Cerebellar cortex (tissue), 1 donor: ENCODE data around the gene PUS10.

Experiments
- DNase-seq: peaks from one replicate; pipeline ENCODE4 v3.0.0-alpha.2; 2015; ENCODE audit warnings: low spot score

PUS10 gene

DNA sequence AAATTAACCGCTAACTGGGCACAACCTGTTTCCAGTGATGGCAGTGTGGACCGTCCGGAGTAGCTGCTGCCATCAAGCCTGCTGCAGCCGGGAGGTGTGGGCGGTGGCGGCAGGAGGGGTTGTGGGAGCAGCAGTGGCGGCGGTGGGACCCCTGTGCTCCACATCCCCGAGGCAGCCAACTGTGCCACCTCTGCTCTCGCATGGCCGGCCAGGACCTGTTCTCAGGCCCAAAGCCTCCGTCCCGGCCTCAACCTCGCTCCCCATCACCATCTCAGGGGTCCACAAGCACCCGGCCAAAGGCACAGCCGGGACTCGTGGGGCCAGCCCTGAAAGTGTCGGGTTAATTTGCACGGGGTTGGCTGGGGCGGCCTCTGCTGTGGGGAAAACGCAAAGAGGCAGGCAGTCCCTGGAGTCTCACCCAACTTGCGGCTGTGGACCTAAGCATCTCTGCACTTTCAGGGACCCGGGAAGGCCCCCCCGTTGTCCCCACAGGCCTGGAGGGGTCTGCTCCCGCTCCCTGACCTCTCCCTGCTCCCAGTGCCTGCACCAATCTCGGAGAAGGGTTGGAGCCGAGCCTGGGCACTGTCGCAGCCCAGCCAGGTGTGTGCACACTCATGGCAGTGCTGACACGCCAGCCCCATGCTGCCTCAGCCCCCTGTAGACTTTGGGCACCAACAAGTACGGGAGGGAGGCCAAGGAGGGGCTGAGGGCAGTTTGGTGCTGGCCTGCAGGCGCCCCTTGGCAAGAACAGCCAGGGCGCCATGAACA is 45.0 kb downstream of the PUS10 start:
- DNase-seq: no peak

DNA sequence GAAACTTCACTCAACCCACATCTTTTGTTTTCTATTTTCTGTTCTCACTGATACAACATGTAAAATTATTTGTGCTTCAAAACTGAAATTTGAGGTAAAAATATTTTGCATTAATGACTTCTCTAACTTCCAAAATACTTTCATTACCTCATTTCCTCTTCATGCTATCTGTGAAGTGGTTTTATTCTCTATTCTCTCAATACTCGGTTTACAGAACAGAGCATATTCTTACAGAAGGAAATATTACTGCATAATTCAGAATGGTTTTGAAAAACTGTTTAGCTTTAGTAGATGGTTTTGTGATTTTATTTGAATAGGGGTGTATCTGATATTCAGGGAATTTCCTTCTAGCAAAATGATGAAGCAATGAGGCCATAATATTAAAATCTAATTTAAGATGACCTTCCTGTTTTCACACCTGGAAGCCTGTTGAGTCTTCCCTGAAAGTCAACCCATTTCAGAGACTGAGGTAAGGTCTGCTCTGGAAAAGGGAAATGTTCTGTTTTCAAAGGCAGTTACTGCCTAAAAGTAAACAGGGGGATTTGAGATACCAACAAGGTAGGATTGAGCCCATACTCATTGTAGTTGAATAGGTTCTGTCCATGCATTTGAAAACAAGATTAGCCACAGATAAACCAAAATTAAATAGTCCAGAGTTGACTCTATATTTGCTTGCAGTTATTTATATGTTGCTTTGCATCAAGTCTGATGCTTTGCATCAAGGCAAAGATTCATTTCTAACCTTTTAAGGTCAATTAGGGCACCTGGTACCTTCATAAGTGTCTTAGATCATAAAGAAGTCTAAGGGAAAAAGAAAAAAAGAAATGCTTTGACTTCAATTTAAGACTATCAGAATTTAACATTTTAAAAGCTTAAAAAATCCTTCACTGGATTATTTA is 51.3 kb downstream of the PUS10 start:
- DNase-seq: no peak

DNA sequence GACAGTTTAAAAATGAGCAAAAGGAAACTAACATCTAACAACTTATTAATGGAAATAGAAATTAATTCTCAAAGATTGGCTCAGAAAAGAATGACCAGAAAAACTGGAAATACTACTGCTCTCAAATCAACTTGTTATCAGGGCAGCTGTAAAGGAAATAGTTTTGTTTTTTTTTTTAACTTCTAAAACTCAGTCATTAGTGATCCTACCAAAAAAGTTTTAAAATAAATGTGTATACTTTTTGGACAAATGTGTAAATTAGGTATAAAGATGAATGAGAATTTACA is 52.6 kb downstream of the PUS10 start:
- DNase-seq: no peak

DNA sequence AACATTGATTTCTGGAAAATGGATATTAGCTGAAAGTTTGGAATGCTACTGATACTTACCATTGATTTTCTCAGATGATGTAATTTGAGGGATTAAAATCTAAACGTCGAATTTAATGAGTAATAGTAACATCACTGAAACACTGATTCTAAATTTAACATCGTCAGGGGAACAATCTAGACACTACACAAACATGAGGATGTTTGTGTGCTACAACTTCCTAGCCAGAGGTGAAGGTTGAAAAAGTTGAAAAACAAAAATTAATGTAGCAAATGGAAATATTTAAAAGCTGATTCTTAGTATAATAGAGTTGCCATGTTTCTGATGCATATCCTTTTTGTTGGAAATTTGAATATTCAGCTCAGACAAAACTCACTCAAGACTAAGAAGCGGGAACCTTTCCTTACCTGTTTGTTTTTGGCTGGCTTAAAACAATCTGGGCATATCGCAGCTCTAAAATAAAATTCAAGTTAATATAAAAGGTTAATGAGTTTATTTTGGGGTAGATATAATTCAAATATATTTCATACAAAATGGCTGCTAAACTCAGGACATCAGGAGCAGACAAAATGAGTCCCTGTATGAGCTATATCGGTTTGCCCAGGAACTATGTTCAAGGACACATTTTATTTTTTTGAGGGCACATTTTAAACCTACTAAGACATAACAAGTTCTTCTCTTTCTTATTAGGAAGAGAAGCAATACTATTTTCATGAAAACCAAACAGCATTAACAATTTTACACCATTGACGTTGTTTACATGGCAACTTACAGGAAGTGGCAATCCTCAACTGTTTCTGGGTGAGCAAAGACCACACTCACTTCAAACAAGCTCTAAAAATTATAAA is 53.2 kb downstream of the PUS10 start:
- no peak for DNase-seq

DNA sequence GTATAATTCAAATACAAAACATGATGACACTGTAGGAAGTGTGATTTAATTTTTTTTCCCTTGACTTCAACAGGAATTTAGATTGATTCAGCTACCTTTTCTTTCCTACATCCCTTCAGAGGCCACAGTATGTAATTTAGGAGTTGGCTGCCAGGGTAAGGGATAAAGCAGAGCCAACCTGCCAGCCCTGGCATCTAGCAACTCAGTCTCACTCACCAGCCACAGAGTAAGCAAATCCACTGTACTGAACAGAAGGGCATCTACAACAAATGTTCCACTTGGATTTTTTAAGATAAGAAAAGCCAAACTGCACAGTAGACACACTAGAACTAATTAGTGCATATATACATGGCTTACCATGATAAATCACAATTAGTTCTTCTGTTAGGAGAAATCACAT is 54.9 kb downstream of the PUS10 start:
- DNase-seq: peak; percentile 81

DNA sequence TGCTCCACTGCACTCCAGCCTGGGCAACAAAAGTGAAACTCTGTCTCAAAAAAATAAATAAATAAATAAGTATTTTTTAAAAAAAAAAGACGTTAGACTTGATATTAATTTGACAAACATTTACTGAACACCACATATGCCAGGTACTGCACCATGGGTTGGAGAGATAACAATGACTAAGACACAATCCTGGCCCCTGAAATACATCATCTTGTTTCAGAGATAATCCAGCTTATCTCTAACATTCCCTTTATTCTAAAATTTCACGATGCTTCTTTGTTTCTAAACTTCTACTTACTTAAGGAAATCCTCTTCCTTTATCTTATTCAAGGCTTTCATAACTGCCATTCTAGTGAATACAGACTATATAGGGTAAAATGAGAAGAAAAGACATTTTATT is 55.5 kb downstream of the PUS10 start:
- no peak for DNase-seq

DNA sequence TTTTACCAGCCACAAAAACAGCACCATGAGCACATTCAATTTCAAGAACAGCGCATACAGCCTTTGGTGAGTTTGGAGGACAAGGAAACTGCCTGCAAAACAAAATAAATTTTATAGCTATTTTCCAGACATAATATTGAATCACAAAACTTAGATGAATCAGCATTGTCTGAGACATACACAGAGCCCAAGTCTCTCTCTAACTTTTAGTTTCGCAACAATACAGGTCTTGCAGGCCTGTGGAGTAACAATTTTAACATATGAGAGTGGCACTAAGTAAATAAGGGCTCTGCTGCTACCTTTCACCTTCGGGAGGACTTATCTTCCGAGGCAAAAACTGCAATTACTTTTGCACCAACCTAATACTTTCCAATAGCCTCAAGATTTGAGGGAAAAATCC is 56.6 kb downstream of the PUS10 start:
- DNase-seq: no peak

DNA sequence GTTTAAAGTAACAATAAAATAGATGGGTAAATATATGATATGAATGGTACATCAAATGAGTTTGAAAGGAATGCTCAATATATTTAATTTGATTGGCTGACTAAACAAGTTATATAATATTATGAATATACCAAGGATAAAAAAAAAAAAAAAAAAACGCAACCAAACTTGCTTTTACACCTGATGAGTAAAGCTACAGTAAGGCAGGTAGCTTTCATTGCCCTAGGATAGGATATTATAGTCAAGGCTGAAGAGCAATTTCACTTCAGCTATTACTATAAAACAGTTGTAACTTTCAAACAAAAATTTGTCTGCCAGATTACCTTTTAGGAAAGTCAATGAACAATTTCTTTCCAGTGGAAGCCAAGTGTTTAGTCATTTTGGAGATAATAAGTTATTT is 57.3 kb downstream of the PUS10 start:
- DNase-seq: no peak

DNA sequence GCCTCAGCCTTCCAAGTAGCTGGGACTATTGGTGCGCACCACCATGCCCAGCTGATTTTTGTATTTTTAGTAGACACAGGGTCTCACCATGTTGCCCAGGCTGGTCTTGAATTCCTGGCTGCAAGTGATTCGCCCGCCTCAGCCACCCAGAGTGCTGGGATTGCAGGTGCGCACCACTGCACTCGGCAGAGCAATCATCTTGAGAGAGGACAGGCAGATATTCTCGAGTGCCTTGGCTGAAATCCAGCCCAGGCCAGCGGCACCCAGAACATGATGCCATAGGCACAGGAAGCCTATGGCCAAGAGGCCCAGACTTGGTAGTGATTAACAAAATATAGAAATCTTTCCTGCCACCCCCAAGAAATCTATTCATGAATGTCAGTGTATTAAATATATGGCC is 58.6 kb downstream of the PUS10 start:
- no peak for DNase-seq

DNA sequence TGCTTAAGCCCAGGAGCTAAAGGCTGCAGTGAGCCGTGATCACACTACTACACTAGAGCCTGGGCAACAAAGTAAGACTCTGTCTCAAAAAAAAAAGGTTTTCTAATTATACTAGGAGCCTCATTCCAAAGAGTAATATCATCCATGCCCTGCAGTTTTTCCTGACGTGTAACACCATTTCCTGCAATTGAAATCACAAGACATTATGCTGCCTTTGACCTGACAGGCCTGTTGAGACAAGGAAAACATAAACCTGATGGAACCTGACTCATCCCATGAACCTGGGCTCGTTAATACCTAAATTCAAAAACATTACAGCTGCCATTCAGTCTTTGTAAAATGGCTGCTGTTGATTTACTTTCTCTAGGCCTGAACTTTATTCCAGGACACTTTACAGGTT is 59.3 kb downstream of the PUS10 start:
- no peak for DNase-seq

DNA sequence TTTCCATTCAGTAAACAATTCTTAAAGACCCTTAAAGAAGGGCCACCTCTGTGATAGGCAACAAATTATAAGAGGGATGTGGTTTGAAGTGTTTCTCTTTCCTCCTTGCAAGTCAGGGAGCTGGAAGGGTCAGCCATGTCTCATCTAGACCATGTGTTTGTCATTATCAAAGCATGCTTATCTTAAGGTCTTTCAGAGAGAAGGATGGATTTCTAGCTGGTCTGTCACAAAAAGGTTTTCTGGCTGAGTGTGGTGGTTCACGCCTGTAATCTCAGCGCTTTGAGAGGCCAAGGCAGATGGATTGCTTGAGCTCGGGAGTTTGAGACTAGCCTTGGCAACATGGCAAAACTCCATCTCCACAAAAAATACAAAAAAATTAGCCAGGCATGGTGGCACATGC is 59.7 kb downstream of the PUS10 start:
- DNase-seq: no peak

DNA sequence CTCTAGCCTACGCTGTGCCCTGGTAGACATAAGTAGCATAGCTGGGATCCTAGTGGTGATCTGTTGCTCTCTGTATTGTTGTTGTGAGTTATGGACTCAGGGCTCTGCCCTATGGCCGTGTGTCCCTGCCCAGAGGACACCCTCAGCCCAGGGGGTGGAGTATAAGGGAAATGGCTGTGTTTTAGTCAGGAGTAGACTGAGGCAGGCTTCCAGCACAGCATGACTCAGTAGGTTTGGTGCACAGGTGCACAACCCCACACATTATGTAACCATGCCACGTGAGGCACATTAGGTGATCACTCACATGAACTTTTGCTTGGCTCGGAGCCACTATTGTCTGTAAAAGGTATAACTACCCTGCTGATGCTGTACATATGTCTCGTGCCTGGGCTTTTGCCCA is 60.4 kb downstream of the PUS10 start:
- DNase-seq: no peak

DNA sequence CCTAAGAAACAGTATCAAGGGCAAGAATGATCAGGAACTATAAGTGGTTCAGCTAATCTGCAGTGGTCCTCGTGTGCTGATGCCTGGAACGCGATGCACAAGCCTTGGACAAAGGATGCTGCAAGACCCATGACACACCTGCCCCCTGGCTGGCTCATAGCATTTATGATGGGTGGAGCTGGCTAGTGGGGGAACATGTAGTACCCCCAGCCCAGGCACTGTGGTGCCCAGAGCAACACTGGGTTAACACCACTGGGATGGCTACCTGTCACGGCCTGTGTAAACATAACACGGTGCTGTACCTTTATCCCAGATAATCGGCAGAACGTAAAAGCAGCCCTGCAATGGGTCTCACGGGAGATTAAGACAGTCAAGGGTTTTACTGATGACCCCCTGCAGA is 60.8 kb downstream of the PUS10 start:
- no peak for DNase-seq

DNA sequence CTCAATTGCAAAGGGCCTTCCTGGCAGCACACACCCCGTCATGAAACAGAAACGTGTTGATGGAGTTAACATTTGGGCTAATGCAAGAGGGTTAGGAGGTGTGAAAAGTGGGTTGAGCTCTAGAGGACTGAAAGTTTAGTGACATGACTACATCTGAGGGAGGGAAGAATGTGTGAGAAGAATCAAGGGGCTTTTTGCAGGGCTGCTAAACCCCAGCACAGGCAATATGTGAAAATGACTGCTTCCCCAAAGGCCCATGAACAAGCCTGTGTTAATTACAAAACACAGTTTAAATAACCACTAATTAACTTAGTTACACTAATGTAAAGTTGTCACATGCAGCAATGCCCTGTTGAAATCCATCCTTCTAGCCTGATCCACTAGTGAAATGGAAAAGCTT is 63.9 kb downstream of the PUS10 start:
- DNase-seq: no peak

DNA sequence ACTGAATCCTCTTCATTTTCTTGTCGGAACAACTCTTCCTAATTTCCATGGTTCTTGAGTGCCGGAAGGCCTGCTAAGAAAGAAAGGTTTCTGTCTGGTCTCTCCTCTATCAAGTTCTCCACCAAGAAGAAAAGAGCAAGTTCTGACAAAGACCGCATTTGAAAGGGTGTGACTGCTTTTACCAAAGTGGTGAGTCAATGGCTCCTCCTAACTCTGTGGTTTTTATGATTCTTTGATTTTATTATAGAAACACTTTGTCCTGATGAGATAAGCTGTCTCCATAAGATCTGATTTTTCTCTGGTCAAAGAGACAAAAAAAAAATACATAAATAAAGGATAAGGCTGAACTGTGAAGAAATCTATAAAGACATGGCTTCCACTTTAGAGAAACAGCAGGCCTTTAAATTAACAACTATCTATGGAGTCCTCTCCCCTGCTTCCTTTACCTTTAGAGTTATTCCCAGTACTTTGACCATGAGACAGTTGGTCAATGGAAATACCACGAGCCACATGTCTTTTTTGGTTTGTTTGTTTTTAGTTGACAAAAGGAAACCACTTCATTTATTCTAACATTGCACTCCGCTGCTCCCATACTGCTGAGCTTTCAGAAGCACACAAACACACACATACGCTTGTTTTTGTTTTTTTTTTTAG is 69.0 kb downstream of the PUS10 start:
- no peak for DNase-seq

DNA sequence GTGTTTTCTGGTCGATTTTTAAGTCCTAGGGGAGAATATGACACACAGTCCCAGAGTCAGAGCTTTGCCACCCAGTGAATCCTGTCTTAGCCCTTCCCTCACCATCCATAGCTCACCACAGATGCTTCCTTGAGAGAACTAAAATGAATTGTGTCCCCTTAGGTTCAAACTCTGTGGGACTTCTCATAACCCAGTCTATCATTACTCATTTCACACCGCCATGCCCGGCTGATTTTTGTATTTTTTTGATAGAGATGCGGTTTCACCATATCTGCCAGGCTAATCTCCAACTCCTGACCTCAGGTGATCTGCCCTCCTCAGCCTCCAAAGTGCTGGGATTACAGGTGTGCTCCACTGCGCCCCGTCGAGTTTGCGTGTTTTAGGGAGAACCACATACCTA is 69.9 kb downstream of the PUS10 start:
- DNase-seq: no peak

DNA sequence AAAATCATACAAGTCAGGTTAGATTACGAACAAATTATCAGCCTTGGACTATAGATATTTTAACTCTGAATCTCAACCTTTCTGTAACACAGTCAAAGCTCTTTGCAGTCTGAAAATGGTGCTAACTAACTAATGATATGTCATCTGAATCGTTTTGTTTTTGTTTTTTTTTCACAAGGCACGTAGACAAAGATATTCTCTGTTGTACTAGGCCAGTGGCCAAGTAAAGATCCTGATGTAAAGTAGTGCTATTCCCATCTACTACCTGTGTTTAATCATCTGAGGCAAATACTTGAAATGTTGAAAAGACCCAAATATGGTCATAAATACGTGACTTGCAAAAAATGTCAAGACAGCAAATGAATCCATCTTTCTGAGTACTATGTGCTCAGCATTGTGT is 71.0 kb downstream of the PUS10 start:
- no peak for DNase-seq

DNA sequence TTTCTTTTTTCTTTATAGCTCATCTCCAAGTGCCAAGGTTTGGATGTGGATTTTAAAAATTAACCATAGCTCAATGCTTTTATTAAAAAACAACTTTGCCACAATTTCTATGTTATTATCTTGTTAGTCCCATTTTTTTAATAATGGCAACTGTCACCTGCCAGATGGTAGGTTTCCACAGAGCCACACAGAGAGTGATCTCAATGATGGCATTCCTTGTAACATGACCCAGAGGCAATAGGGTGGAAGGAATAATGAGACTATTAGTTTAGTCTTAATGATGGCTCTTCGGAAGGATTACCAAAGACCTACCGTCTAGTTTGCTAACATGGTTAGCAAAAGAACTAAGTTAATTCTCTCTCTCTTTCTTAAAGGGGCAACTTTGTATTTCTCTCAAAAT is 72.7 kb downstream of the PUS10 start:
- peak; percentile 80 for DNase-seq

DNA sequence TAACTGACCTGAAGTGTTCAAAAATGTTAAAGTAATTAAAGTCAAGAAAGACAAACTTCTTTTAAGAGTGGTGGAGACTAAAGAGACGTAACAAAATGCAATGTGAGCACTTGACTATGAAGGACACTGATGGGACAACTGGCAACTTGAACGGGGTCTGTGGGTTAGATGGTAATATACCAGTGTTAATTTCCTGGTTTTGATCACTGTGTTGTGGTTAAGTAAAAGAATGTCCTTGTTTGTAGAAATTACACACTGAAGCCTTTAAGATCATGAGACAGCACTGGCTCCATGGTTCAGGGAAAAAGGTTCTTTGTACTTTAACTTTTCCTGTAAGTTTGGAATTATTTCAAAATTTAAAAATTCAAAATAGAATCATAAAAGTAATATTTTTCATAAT is 78.4 kb downstream of the PUS10 start:
- DNase-seq: no peak

DNA sequence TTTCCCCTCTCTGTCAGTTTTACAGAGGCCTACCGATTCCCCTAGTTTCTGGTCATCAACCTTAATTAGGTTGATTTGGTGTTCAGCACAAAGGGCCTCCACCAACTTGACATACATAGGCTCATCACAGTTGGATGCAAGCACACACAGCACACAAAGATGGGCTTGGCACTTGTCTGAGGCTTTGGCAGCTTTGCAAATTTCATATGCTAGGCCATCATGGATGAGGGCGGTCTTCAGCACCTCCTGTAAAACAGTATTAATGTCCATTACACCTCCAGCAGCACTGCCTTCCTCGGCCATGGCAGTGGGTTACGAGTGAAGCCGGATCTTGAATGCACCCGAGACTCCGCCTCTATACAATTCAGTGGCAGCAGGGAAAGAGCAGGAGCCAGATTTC is 79.8 kb downstream of the PUS10 start:
- DNase-seq: peak; percentile 65

DNA sequence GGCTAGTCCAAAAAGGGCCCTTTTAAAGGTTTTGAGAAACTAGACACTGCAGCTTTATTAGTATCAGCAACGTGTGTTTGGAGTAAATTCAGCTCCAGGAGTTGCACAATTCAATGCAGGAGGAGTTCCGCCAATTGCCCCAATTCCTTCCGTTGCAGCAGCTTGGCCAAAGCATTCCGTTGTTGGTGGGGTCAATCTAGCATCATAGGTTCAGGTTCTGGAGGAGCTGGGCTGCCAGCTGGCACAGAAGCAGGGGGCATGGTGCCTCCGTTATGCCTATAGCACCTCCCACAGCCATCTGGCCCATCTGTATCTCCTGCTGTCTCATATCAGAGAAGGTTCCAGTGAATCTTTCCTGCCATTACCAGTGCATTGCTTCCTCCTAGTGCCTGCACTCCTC is 81.3 kb downstream of the PUS10 start:
- DNase-seq: peak; percentile 87

DNA sequence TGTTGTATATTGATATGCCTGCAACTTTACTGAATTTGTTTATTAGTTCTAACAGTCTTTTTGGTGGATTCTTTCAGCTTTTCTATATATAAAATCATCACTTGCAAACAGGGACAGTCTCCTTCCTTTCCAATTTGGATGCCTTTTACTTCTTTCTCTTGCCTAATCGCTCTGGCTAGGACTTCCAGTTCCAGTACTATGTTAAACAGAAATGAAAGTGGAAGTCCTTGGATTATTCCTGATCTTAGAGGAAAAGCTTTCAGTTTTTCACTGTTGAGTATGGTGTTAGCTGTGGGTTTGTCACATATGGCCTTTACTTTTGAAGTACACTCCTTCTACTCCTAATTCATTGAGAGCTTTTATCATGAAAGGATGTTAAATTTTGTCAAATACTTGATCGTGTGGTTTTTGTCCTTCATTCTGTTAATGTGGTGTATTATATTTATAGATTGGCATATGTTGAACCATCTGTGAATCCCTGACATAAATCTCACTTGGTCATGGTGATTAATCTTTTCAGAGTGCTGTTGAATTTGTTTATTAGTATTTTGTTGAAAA is 83.8 kb downstream of the PUS10 start:
- DNase-seq: peak; percentile 76
